Prostate gland (tissue), 2 donors: ENCODE results near the gene SDC1.

Source experiments
- CTCF ChIP-seq, 4 experiments: fragments of 200-600 bp in 2 of 4; fragments of 450-650 bp in 2 of 4; sonication (generic) in 2 of 4; IDR thresholded peaks; 1 replicate in 3 of 4; 2 replicates in 1 of 4; pipeline ENCODE4 v1.5.1; 2016 to 2019; ENCODE audit warnings: antibody characterized with exemption in 4 of 4, mild to moderate bottlenecking in 2 of 4, moderate library complexity in 2 of 4
- POLR2A ChIP-seq: fragments of 450-650 bp; IDR thresholded peaks from one replicate; pipeline ENCODE4 v1.6.1; 2016; ENCODE audit warnings: antibody characterized with exemption, mild to moderate bottlenecking

DNA sequence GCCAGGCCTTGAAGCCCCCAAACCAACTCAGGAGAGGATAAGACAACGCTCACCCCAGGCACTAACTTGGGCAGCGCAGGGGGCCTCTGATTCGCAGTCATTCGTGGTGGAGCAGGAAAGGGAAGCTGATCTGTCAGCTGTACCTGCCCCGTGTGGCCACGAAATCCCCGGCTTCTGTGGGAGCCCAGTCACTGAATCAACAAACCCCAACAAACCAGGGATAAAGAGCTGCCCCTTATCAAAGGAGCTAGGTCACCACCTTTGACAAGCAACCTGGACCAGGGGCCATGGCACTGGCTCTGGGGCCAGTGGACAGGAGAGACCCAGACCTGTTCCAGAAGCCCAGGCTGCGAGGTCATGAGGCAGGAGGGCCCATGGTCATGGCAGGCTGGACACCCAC lies 14.5 kb downstream of the SDC1 start:
- no peak for TF ChIP-seq POLR2A
- no peak for TF ChIP-seq CTCF (IDR thresholded peaks at IDR 0.05)
